Stimulated activated CD8-positive, alpha-beta memory T cell treated with anti-CD3 and anti-CD28 coated beads, Interleukin-15, amount 100 ng/mL, for 1 hour (primary cell): ENCODE data around the gene NKIRAS2.

ENCODE experiments used
- DNase-seq: peaks from one replicate; pipeline ENCODE4 v3.0.0-alpha.2; 2020; ENCODE audit warnings: low read depth

Gene NKIRAS2

GRCh38 chr17:42055027-42055426 is 35.1 kb downstream of the NKIRAS2 start:
- DNase-seq, result no peak

GRCh38 chr17:42055496-42055895 is 35.6 kb downstream of the NKIRAS2 start:
- DNase-seq, result no peak

DNA sequence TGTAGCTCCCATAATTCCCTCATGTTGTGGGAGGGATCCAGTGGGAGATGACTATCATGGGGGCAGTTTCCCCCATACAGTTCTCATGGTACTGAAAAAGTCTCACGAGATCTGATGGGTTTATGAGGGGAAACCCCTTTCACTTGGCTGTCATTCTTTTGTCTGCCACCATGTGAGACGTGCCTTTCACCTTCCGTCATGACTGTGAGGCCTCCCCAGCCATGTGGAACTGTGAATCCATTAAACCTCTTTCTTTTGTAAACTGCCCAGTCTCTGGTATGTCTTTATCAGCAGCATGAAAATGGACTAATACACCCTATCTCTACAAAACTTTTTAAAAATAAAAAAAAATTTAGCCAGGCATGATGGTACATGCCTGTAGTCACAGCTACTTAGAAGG is 36.7 kb downstream of the NKIRAS2 start:
- DNase-seq, result no peak

DNA sequence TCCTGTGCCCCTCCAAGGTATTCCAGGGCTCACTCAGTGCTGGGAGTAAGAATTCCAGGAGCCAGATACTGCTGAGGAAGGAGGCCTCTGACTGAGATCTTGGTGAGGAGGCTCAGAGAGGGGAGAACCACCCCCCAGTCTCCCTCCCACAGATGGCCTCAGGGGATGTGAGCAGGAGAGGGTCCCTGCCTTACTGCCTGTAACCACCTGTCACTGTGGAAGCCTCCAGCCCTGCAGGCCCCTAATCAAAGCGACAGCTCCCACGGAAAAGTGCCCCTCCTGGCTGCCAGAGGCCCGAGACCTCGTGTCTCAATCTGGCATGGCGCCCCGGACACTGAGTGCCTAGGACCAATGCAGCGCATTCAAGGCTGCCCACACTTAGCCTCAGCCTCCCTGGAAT is 38.2 kb downstream of the NKIRAS2 start:
- DNase-seq, result no peak

- DNase-seq, result no peak
Observed at GRCh38 chr17:42059815-42060214, 39.9 kb downstream of the NKIRAS2 start.

DNA sequence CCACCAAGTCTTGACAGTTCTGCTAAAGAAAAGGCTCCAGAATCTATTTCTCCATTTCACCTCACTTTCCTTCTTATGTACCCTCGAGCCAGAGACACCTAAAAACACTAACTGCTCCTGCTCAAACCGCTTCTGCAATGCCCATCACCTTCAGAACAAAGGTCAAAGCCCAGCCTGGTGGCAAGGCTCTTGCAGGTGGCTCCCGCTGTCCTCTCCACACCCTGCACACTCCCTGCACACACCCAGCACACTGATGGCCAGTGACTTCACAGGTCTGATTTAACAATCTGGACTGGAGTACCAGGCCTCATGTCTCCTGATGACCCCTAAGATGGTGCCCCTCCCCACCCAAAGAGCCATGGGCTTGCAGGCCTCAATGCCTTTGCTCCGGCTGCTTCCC is 40.3 kb downstream of the NKIRAS2 start:
- no peak for DNase-seq

- no peak for DNase-seq
Observed at GRCh38 chr17:42061646-42062487, 42.0 kb downstream of the NKIRAS2 start.

- no peak for DNase-seq
Observed at GRCh38 chr17:42062681-42063080, 42.8 kb downstream of the NKIRAS2 start.

DNA sequence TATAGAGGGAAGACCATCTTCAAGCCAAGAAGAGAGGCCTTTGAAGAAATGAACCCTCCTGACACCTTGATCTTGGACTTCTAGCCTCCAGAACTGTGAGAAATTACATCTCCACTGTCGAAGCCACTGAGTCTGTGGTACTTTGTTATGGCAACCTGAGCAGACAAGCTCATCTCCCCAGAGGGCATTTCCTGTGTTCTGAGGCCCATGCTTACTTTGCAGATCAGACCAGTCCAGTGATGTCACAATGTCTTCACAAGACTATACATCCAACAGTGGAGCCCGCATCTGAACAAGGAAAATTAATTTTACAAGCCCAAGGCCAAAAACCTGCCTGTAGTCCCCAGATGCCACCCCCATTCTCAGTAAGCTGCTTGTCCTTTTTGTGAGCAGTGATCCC is 45.3 kb downstream of the NKIRAS2 start:
- DNase-seq, result no peak

DNA sequence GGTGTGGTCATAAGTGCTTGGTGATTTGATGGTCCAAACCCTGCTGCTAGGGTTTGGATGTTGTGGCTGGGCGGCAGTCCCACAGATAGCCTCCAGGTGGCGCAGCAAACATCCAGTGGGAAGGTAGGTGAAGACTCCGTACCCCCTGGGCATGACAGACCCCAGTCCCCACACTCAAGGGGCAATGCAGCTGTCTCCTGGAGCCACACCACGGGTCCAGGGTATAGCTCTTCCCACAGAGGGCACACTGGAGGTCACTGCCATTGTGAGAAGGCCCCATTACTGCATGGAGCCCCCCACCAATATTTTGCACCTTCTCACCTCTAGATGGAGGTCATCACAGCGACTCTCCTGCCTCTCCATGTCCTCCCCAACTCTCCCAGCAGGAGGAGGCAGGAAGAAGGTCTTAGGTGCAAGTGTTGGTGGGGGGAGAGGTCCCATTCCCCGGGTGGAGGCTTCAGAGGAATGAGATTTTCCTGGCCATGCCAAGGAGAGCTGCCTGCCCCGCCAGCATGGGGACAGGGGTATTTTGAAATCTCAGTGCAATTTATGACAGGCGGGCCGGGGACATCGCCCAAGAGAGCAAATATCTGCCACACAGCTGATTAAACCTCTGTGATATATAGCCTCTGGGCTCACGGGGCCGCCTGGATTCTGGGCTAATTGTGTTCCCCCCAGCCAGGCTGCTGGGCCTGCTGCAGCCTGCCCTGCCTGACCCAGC is 47.6 kb downstream of the NKIRAS2 start:
- peak; percentile 61 for DNase-seq

DNA sequence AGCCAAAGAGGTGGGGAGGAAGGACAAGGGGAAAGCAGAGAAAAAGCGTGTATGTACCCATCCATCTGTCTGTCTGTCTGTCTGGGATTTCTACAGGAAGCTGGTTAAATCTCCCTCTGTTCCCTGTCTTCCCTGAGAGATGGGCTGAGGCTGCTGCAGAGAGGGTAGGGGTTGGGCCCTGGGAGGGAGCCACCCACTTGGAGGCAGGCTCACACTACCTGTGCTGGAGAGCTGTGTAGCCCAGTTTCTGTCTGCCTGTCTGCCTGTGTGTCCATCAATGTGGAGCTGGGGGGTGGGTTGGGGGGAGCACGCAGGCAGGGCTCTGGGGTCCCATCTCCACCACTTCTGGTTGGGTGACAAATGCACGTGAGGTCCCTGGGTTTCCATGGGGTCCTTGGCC is 49.1 kb downstream of the NKIRAS2 start:
- DNase-seq, result no peak

GRCh38 chr17:42071810-42072209 is 51.9 kb downstream of the NKIRAS2 start:
- no peak for DNase-seq

DNA sequence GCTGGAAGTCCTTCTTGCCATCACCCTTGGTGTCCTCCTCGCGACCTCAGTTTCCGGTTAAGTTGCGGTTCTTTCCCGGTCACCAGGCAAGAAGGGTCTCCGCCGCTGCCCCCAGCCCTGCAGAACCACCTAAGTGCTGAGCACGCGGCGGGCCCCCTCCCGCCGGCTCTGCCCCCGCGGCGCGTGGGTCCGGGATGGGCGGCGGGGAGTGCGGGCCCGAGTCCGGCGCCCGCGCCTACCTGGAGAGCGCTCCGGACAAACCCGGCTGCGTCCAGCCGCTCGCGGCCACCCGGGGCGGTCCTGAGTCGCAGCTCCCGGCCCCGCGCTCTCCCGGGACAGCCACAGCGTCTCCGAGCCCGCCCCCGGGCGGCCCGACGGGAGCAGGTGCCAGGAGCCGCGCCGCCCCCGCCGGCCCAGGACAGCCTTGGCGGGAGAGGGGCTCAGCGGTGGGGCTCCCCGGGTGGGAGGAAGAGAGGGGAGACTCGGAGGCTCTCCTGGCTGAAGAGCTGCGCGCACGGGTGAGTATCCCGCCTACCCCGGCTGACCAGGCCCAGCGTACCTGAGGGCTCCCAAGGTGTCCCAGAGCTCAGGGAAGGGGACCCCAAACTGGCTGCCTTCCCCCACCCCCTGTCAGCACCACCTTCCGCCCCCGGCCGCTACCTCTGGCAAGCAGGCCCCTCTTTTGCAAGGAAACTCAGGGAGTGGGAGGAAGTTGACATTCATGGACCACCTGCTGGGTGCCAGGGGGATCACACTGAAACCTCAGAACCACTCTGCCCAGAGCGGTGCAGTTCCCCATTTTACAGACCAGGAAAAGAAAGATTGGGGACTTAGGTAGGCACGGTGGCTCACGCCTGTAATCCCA is 52.7 kb downstream of the NKIRAS2 start:
- DNase-seq, result no peak
